Fibroblast of lung (primary cell): ENCODE measurements around the gene MPP2. TPM values are rescaled to one million over a fixed set of nuclear protein-coding genes. Genes with fewer than 3 reads are reported as not detected.

Experiments
- DNase-seq, 2 donors: peaks; one replicate each; pipeline versions ENCODE4 v3.0.0 to v3.0.0-alpha.2; 2010; ENCODE audit warnings: low read depth in 2 of 2
- H2AFZ ChIP-seq: 2 replicates; pipeline ENCODE4 v1.5.1; 2012; ENCODE audit warnings: low read length, control low read depth, inconsistent platforms
- H3K27ac ChIP-seq: 2 replicates; pipeline ENCODE4 v1.5.1; 2011; ENCODE audit warnings: low read length, control low read depth; ENCODE audit not compliant: insufficient read depth
- H3K27me3 ChIP-seq: 2 replicates; pipeline ENCODE4 v1.5.1; 2011; ENCODE audit warnings: mild to moderate bottlenecking, low read length; ENCODE audit not compliant: control insufficient read depth, insufficient read depth
- H3K36me3 ChIP-seq: 2 replicates; pipeline ENCODE4 v1.5.1; 2011; ENCODE audit warnings: low read length; ENCODE audit not compliant: control insufficient read depth, insufficient read depth
- H3K4me1 ChIP-seq: 2 replicates; pipeline ENCODE4 v1.5.1; 2011; ENCODE audit warnings: low read length; ENCODE audit not compliant: control insufficient read depth, insufficient read depth; ENCODE audit errors: extremely low read depth
- H3K4me2 ChIP-seq: 2 replicates; pipeline ENCODE4 v1.5.1; 2011; ENCODE audit warnings: low read length, control low read depth; ENCODE audit not compliant: insufficient read depth; ENCODE audit errors: extremely low read depth
- H3K4me3 ChIP-seq, 4 experiments: fragments of 200-600 bp in 1 of 4; sonication (generic) in 1 of 4; replicated peaks in 1 of 4; 2 replicates each; pipeline ENCODE4 v1.5.1; 2011 to 2016; ENCODE audit warnings: low read length in 4 of 4, low read depth in 3 of 4, mild to moderate bottlenecking in 3 of 4, control low read depth in 2 of 4, inconsistent platforms in 1 of 4, mixed read lengths in 1 of 4; ENCODE audit not compliant: insufficient read depth in 1 of 4; ENCODE audit errors: control extremely low read depth in 1 of 4
- H3K79me2 ChIP-seq: 2 replicates; pipeline ENCODE4 v1.5.1; 2012; ENCODE audit warnings: mild to moderate bottlenecking, low read length, inconsistent platforms; ENCODE audit not compliant: control insufficient read depth, insufficient read depth
- H3K9ac ChIP-seq: 2 replicates; pipeline ENCODE4 v1.5.1; 2011; ENCODE audit warnings: mild to moderate bottlenecking, low read length, control low read depth; ENCODE audit not compliant: insufficient read depth
- H3K9me3 ChIP-seq: 2 replicates; pipeline ENCODE4 v1.5.1; 2012; ENCODE audit warnings: low read depth, low read length; ENCODE audit not compliant: control insufficient read depth, insufficient read depth
- H4K20me1 ChIP-seq: 2 replicates; pipeline ENCODE4 v1.5.1; 2011; ENCODE audit warnings: low read length; ENCODE audit not compliant: control insufficient read depth, insufficient read depth; ENCODE audit errors: extremely low read depth
- EZH2 ChIP-seq: IDR thresholded peaks from 2 replicates; pipeline ENCODE4 v1.5.1; 2012; ENCODE audit warnings: low read length, control low read depth, mild to moderate bottlenecking; ENCODE audit errors: missing control alignments
- polyA plus RNA-seq, 2 donors: library from polyadenylated mRNA; depleted of rRNA in 1 of 2; stranded (reverse) in 1 of 2; unstranded in 1 of 2; fragments of >200 nt; gene quantifications; 2 replicates each; pipeline ENCODE4 v1.2.1, GENCODE V29; 2011 to 2012; ENCODE audit warnings: missing spikeins in 1 of 2
- total RNA-seq: library from RNA; depleted of rRNA; stranded (reverse); fragments of >200 nt; gene quantifications from 2 replicates; pipeline ENCODE4 v1.2.1, GENCODE V29; 2014
- TF ChIP-seq, protein P1 (sequence below), 2 donors: IDR thresholded peaks in 1 of 2; conservative IDR thresholded peaks in 1 of 2; 1 replicate in 1 of 2; 2 replicates in 1 of 2; pipeline ENCODE4 v1.5.1; 2011 to 2012; ENCODE audit warnings: low read length in 2 of 2, control low read depth in 1 of 2, inconsistent platforms in 1 of 2, low read depth in 1 of 2, mild to moderate bottlenecking in 1 of 2

MPP2 gene
- total and polyA plus RNA-seq, 2 donors (not counting 1 experiment from before 2014, with no cell fraction given): 1.2 to 2.1 TPM

DNA sequence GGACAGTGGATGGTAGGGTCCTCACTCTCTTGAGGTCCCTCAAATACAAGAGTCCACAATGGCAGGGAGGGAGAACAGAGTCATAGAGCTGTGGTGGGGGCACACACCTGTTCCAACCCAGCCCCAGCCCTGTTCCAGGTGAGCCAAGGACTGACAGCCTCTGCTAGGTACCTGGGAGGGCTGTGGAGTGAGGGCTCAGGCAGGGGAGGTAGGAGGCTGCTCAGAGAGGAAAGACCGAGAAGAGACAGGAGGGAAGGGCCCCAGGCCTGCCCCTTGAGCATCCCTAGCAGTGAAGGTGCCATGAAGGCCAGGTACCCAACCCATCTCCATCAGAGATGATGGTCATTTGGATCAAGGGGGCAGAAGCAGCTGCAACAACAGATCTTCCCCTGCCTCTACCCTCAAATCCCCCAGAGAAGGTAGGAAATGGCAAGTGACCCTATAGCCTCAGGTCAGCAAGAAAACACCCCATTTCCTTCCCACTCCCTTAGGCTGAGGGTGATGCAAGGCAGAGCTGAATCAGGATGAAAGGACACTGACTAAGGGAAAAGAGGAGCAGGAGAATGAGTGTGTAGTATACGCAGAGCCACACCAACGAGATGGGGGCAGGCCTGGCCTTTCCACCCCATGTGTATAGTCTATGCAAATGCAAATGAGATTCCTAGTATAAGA, 31.7 kb downstream of the MPP2 start:
- Histone ChIP-seq H2AFZ (no peak overlapping the region), H3K4me1 (no peaks in the 10 kb centered on the region), H3K9me3 (no peaks in the 10 kb centered on the region), H3K27ac (no peak overlapping the region), H3K4me2 (no peak overlapping the region), H4K20me1 (no peaks in the 10 kb centered on the region), H3K4me3 (no peak overlapping the region), H3K36me3 (no peaks in the 10 kb centered on the region), H3K79me2 (no peaks in the 10 kb centered on the region), H3K9ac (no peak overlapping the region), H3K27me3 (peaks cover 8% of the 10 kb centered on the region)
- no peak for DNase-seq
- TF ChIP-seq, protein P1, sequence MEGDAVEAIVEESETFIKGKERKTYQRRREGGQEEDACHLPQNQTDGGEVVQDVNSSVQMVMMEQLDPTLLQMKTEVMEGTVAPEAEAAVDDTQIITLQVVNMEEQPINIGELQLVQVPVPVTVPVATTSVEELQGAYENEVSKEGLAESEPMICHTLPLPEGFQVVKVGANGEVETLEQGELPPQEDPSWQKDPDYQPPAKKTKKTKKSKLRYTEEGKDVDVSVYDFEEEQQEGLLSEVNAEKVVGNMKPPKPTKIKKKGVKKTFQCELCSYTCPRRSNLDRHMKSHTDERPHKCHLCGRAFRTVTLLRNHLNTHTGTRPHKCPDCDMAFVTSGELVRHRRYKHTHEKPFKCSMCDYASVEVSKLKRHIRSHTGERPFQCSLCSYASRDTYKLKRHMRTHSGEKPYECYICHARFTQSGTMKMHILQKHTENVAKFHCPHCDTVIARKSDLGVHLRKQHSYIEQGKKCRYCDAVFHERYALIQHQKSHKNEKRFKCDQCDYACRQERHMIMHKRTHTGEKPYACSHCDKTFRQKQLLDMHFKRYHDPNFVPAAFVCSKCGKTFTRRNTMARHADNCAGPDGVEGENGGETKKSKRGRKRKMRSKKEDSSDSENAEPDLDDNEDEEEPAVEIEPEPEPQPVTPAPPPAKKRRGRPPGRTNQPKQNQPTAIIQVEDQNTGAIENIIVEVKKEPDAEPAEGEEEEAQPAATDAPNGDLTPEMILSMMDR (conservative IDR thresholded peaks at IDR 0.05 in 1 of 2, IDR thresholded peaks at IDR 0.05 in 1 of 2; ENCODE audit: low read depth in 1 of 2, low read length in 2 of 2): no peak
- TF ChIP-seq EZH2: no peak

DNA sequence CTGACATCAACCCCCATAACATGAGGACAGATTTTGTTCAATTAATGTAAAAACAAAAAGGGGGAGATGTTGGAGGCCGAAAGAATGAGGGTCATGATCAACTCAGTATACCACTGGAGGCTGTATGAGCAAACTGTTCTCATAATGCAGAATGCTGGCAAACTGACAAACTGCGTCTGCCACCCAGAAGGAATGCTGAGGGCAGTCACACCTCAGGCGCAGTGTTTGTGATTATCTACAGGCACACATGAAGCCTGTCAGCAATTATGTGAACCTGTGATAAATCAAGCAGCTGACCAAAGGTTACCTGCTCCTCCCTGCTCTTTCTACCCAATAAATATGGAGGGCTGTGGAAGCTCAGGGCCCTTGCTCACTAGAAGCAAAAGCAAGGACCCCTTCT, 33.0 kb downstream of the MPP2 start:
- Histone ChIP-seq H3K4me2 (no peak overlapping the region), H4K20me1 (no peaks in the 10 kb centered on the region), H3K9me3 (no peaks in the 10 kb centered on the region), H3K9ac (no peak overlapping the region), H2AFZ (no peak overlapping the region), H3K36me3 (no peaks in the 10 kb centered on the region), H3K79me2 (no peaks in the 10 kb centered on the region), H3K27me3 (peaks cover 8% of the 10 kb centered on the region), H3K4me1 (no peaks in the 10 kb centered on the region), H3K4me3 (no peak overlapping the region), H3K27ac (no peak overlapping the region)
- no peak for DNase-seq
- TF ChIP-seq EZH2: no peak

DNA sequence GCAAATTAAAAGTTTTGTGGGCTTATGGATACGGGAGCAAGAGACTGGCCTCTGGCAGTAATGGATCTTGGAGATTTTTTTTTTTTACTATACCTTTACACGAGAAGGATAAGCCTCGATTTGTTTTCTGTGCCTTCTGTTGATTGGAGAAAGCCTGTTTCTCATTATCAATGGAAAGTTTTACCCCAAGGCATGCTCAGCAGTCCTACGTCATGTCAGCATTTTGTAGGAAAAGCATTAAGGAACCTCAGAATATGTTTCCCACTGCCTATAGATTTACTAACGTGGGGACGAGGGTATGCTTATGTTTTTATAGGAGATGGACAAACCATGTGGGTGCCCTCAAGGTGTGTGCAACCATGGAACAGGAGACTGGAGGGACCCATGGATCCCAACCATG, 33.5 kb downstream of the MPP2 start:
- DNase-seq: no peak
- Histone ChIP-seq H2AFZ (no peak overlapping the region), H3K9ac (no peak overlapping the region), H3K9me3 (no peaks in the 10 kb centered on the region), H3K4me1 (no peaks in the 10 kb centered on the region), H3K4me3 (no peak overlapping the region), H3K36me3 (no peaks in the 10 kb centered on the region), H4K20me1 (no peaks in the 10 kb centered on the region), H3K27me3 (peaks cover 8% of the 10 kb centered on the region), H3K4me2 (no peak overlapping the region), H3K27ac (no peak overlapping the region), H3K79me2 (no peaks in the 10 kb centered on the region)
- TF ChIP-seq, protein P1 (conservative IDR thresholded peaks at IDR 0.05 in 1 of 2, IDR thresholded peaks at IDR 0.05 in 1 of 2; ENCODE audit: low read depth in 1 of 2, low read length in 2 of 2): no peak
- no peak for TF ChIP-seq EZH2
